NT2/D1 (cell line): ENCODE measurements around the gene CYB5B.

Experiments used
- SUZ12 ChIP-seq: IDR thresholded peaks from 2 replicates; pipeline ENCODE4 v1.6.1; 2011; ENCODE audit not compliant: insufficient read length, insufficient read depth; ENCODE audit errors: extremely low read depth
- YY1 ChIP-seq: IDR thresholded peaks from 2 replicates; pipeline ENCODE4 v1.6.1; 2011; ENCODE audit not compliant: insufficient read length, insufficient read depth

DNA sequence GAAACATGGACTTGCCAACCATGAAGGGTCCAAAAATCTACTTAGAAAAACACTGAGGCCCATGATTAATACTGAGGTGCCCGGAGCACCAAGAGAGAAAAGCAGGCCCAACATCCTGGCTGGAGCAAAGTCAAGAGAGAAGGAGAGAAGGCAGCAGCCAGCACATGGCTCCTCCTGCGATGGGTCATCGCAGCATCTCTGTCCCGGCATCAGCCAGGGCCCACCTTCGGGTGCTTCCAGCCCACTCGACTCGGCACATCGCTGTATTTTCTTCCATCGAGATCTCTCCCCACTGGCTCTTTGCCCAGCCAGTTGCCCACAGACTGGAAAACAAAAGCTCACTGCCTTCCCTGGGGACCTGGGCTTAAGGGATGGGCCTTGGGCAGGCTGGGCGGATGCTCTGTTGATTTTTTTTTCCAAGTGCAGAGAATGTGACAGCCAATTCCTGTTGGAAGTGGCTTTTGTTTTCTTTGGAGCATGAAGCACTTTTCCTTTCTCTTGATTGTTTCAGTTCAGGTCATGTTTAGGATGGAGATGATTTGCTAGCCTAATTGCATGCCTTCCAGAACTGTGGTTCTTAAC is 58.1 kb downstream of the CYB5B start:
- no peak for TF ChIP-seq SUZ12
- TF ChIP-seq YY1 = no peak
